HEK293 (cell line): ENCODE results near the gene ALDH4A1.

Experiments
- CTCF ChIA-PET: fragments of 350-600 bp; formaldehyde crosslinking; extraction: SDS; loops from one replicate; lab custom pipeline; 2021; ENCODE audit warnings: antibody characterized with exemption; lab: Yijun Ruan, JAX
- POLR2A ChIA-PET: fragments of 300-600 bp; formaldehyde crosslinking; extraction: SDS; loops from one replicate; lab custom pipeline; 2020; ENCODE audit warnings: antibody characterized with exemption, inconsistent platforms; lab: Yijun Ruan, JAX
- H3K27ac ChIP-seq: fragments of 200-500 bp; sonication (Bioruptor generic); 2 replicates; pipeline ENCODE4 v1.5.1; 2014; ENCODE audit warnings: low read depth, low read length, control low read depth, inconsistent platforms; ENCODE audit errors: extremely low read depth
- H3K36me3 ChIP-seq, 2 experiments: fragments of 200-500 bp in 1 of 2; sonication (Bioruptor generic) in 1 of 2; 1 replicate in 1 of 2; 2 replicates in 1 of 2; pipeline ENCODE4 v1.5.1; 2014 to 2017; ENCODE audit warnings: inconsistent platforms in 2 of 2, low read length in 2 of 2; ENCODE audit not compliant: control insufficient read depth in 2 of 2, insufficient read depth in 1 of 2
- H3K4me1 ChIP-seq: fragments of 200-500 bp; sonication (Bioruptor generic); 2 replicates; pipeline ENCODE4 v1.5.1; 2014; ENCODE audit warnings: mild to moderate bottlenecking, low read length, inconsistent platforms; ENCODE audit not compliant: control insufficient read depth, insufficient read depth
- H3K4me3 ChIP-seq: 2 replicates; pipeline ENCODE4 v1.5.1; 2011; ENCODE audit warnings: low read depth, mild to moderate bottlenecking, control low read depth, low read length, moderate library complexity
- H3K9me3 ChIP-seq: fragments of 200-500 bp; sonication (Bioruptor generic); 2 replicates; pipeline ENCODE4 v1.5.1; 2014; ENCODE audit warnings: low read depth, low read length, inconsistent platforms; ENCODE audit not compliant: control insufficient read depth, insufficient read depth
- BCL11B ChIP-seq: fragments of 450-650 bp; formaldehyde crosslinking; IDR thresholded peaks from 2 replicates; pipeline ENCODE4 v1.5.1; 2016; ENCODE audit warnings: low read depth, missing biosample characterization, missing genetic modification characterization
- MEIS1 ChIP-seq: sonication (generic); formaldehyde crosslinking; IDR thresholded peaks from 2 replicates; pipeline ENCODE4 v1.8.1; 2022; ENCODE audit warnings: missing genetic modification reagents, mild to moderate bottlenecking, borderline replicate concordance
- OSR2 ChIP-seq: fragments of 450-650 bp; formaldehyde crosslinking; IDR thresholded peaks from 2 replicates; pipeline ENCODE4 v1.5.1; 2016; ENCODE audit warnings: missing biosample characterization, missing genetic modification characterization
- SALL2 ChIP-seq: fragments of 450-650 bp; formaldehyde crosslinking; IDR thresholded peaks from 2 replicates; pipeline ENCODE4 v1.5.0; 2017; ENCODE audit warnings: missing biosample characterization, mild to moderate bottlenecking, missing genetic modification characterization, borderline replicate concordance
- SCRT2 ChIP-seq: fragments of 450-650 bp; formaldehyde crosslinking; IDR thresholded peaks from 2 replicates; pipeline ENCODE4 v1.5.1; 2016; ENCODE audit warnings: missing biosample characterization, missing genetic modification characterization
- WT1 ChIP-seq: fragments of 450-650 bp; formaldehyde crosslinking; IDR thresholded peaks from 2 replicates; pipeline ENCODE4 v1.5.1; 2016; ENCODE audit warnings: missing biosample characterization, missing genetic modification characterization
- ZBTB17 ChIP-seq: fragments of 450-650 bp; formaldehyde crosslinking; IDR thresholded peaks from 2 replicates; pipeline ENCODE4 v1.5.1; 2016; ENCODE audit warnings: missing biosample characterization, missing genetic modification characterization
- ZBTB20 ChIP-seq: fragments of 450-650 bp; formaldehyde crosslinking; IDR thresholded peaks from 2 replicates; pipeline ENCODE4 v1.5.1; 2016; ENCODE audit warnings: missing biosample characterization, missing genetic modification characterization
- ZNF24 ChIP-seq: fragments of 450-650 bp; formaldehyde crosslinking; IDR thresholded peaks from 2 replicates; pipeline ENCODE4 v1.5.1; 2016; ENCODE audit warnings: missing biosample characterization, missing genetic modification characterization
- ZNF248 ChIP-seq: fragments of 450-650 bp; formaldehyde crosslinking; IDR thresholded peaks from 2 replicates; pipeline ENCODE4 v1.5.1; 2017; ENCODE audit warnings: missing biosample characterization, missing genetic modification characterization
- ZNF292 ChIP-seq: fragments of 450-650 bp; formaldehyde crosslinking; IDR thresholded peaks from 2 replicates; pipeline ENCODE4 v1.5.1; 2016; ENCODE audit warnings: low read depth, missing biosample characterization, missing genetic modification characterization, borderline replicate concordance
- ZNF341 ChIP-seq: fragments of 450-650 bp; formaldehyde crosslinking; IDR thresholded peaks from 2 replicates; pipeline ENCODE4; 2016; ENCODE audit warnings: low read depth, missing biosample characterization, missing genetic modification characterization
- ZNF513 ChIP-seq: fragments of 450-650 bp; IDR thresholded peaks from 2 replicates; pipeline ENCODE4 v1.5.1; 2018; ENCODE audit warnings: missing biosample characterization, missing genetic modification characterization
- ZNF664 ChIP-seq: fragments of 450-650 bp; formaldehyde crosslinking; IDR thresholded peaks from 2 replicates; pipeline ENCODE4 v1.5.1; 2016; ENCODE audit warnings: missing biosample characterization, missing genetic modification characterization
- ZNF747 ChIP-seq: fragments of 450-650 bp; formaldehyde crosslinking; IDR thresholded peaks from 2 replicates; pipeline ENCODE4 v1.5.1; 2016; ENCODE audit warnings: missing biosample characterization, missing genetic modification characterization
- TF ChIP-seq, protein P1 (sequence below): fragments of 450-650 bp; formaldehyde crosslinking; IDR thresholded peaks from 2 replicates; pipeline ENCODE4 v1.5.1; 2016; ENCODE audit warnings: missing biosample characterization, missing genetic modification characterization, low read depth

The ALDH4A1 gene

DNA sequence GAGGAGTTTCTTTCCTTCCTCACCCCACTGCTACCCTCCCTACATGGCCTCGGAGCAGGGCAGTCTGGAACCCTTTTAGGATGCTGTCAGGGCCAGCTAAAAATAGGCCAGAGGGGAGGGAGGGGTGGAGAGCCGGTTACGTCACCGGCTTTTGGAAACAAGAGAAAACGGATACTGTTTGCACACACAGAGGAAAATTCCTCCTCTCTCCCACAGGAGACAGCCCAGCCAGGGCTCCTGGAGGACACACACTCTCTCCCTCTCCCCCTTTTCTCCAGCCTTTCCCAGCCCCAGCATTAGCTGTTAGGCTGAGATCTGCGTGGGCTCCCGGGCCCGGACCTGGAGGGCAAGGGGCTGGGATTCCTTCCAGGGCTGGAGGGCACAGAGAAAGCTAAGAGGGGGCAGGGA is 20.0 kb upstream of the ALDH4A1 start (continued):
- peak; percentile 50; the same call in 1 of the 2 replicates for TF ChIP-seq ZBTB20 (tag by site-specific recombination)
- TF ChIP-seq MEIS1 (CRISPR knock-in tag), result no peak
- TF ChIP-seq SCRT2 (tag by site-specific recombination), result no peak
- TF ChIP-seq ZNF341 (tag by site-specific recombination), result peak; percentile 92
- TF ChIP-seq ZNF513 (tag by site-specific recombination), result no peak
- no peak for TF ChIP-seq ZNF747 (tag by site-specific recombination)
- TF ChIP-seq BCL11B (tag by site-specific recombination), result no peak
- no peak for TF ChIP-seq ZNF24 (tag by site-specific recombination)
- TF ChIP-seq WT1 (tag by site-specific recombination), result peak; percentile 41; the same call in 1 of the 2 replicates

DNA sequence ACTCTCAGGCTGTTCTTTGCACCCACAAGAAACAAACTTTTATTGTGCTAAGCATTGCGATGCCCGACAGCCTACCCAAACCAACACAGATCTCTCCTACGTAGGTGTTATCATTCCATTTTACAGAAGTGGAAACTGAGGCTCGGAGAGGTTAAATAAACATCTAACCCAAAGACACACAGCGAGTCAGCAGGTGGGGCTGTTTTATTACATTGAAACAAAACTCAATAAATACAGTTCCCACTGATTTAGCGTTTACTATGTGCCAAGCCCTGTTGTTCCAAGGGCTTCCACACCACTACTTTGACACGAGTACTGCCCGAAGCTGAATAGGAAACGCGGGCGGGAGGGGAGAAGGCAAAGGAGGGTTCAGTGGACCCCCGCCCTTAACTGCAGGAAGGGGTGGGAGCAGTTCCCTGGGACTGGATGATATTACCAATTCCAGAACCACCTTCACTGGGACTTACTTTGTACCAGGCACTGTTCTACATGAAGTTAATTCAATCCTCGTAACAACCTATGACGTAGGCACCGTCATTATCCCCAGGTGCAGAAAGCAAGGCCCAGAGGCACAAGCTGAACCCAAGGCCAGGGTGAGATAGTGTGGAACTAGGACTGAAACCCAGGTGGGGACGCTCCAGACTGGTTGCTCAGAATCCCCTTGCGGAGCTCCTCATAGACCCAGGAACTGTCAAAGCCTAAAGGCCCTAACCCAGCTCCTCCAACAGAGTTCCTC is 19.3 kb upstream of the ALDH4A1 start:
- no peak for TF ChIP-seq ZNF747 (tag by site-specific recombination)
- peak; percentile 32; the same call in 1 of the 2 replicates for TF ChIP-seq ZNF664
- TF ChIP-seq ZBTB17 (tag by site-specific recombination), result no peak
- TF ChIP-seq OSR2 (tag by site-specific recombination), result no peak
- TF ChIP-seq, all 188 proteins: peak for 1
- ChIA-PET POLR2A (interaction anchor here (0.5 to 1.5 kb wide), 5 partner anchors 19 to 645 kb away, joined by 3 to 6 read pairs (median 4); partner anchors contain the start of genes ALDH4A1 and IFFO2), CTCF (interaction anchor here (0.6 to 7.0 kb wide), 8 partner anchors 9 to 88 kb away, joined by 3 to 68 read pairs (median 3); no protein-coding TSS in a partner anchor)
- peaks cover 9% of the 10 kb centered on the region for H3K4me1 ChIP-seq
- no peak overlapping the region; the same call in 1 of the 2 replicates for H3K27ac ChIP-seq
- H3K4me3 ChIP-seq, result no peak overlapping the region
- H3K9me3 ChIP-seq, result no peaks in the 10 kb centered on the region
- peaks cover 0 to 32% of the 10 kb centered on the region in 2 experiments; a peak in 1 of 3 replicates for H3K36me3 ChIP-seq

GRCh38 chr1:18920931-18921330 is 18.6 kb upstream of the ALDH4A1 start:
- no peaks in the 10 kb centered on the region for H3K9me3 ChIP-seq
- ChIA-PET CTCF (interaction anchor here (0.6 to 2.1 kb wide), 3 partner anchors 14 to 89 kb away, joined by 3 to 5 read pairs (median 4); no protein-coding TSS in a partner anchor), POLR2A (no interaction called here)
- no peak overlapping the region for H3K27ac ChIP-seq
- H3K4me3 ChIP-seq, result no peak overlapping the region
- H3K4me1 ChIP-seq, result peaks cover 9% of the 10 kb centered on the region
- TF ChIP-seq OSR2 (tag by site-specific recombination) (no peak), SALL2 (tag by site-specific recombination) (no peak), SCRT2 (tag by site-specific recombination) (0 out of 2 replicates have a peak, but pooled peaks have one; percentile 10), ZNF248 (no peak), ZNF292 (tag by site-specific recombination) (no peak)
- TF ChIP-seq, protein P1, sequence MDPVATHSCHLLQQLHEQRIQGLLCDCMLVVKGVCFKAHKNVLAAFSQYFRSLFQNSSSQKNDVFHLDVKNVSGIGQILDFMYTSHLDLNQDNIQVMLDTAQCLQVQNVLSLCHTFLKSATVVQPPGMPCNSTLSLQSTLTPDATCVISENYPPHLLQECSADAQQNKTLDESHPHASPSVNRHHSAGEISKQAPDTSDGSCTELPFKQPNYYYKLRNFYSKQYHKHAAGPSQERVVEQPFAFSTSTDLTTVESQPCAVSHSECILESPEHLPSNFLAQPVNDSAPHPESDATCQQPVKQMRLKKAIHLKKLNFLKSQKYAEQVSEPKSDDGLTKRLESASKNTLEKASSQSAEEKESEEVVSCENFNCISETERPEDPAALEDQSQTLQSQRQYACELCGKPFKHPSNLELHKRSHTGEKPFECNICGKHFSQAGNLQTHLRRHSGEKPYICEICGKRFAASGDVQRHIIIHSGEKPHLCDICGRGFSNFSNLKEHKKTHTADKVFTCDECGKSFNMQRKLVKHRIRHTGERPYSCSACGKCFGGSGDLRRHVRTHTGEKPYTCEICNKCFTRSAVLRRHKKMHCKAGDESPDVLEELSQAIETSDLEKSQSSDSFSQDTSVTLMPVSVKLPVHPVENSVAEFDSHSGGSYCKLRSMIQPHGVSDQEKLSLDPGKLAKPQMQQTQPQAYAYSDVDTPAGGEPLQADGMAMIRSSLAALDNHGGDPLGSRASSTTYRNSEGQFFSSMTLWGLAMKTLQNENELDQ (tag by site-specific recombination), result no peak
- TF ChIP-seq, all 188 proteins: peak for 1
- peaks cover 0 to 40% of the 10 kb centered on the region in 2 experiments; a peak in 1 of 3 replicates for H3K36me3 ChIP-seq
